GM18861 (cell line): ENCODE data around the gene PRLR.

ENCODE experiments used
- ATAC-seq: cut with Tn5 transposase; IDR thresholded peaks from one replicate; pipeline ENCODE4 v1.9.1; 2021; ENCODE audit not compliant: unreplicated experiment

The PRLR gene

GRCh38 chr5:35162848-35163709, 67.2 kb downstream of the PRLR start:
- no peak for ATAC-seq

DNA sequence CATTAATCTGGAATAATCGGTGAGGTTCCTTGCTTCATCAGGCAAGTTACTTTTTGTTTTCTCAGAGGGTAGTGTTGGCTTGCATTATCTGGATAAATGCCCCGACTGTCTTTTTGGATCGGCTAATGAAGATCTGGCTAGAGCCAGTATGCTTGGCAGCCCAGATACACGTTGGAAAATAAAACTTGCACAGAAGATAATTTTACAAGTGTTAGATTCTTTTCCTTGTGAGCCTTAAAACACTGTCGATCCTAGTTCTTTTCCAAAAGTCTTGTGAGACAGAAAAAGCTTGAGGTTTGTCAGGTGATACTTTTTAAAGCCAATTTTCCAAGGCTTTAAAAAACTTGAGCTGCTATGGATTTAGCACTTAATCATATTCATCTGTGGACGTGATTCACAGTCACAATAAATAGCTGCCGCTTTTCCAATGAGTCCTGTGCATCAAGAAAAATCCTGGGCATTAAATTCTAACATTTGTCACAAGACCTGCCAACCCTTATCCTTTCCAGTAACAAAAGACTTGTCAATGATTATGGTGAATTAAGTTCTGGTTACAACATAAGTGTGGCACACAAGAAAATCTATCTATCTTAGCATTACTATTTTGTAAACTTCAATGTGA, 68.5 kb downstream of the PRLR start:
- no peak for ATAC-seq

GRCh38 chr5:35160486-35161116, 69.7 kb downstream of the PRLR start:
- ATAC-seq, result no peak

GRCh38 chr5:35159370-35159742, 70.9 kb downstream of the PRLR start:
- ATAC-seq, result no peak

- no peak for ATAC-seq
These were observed 71.5 kb downstream of the PRLR start for GRCh38 chr5:35158622-35159369.

DNA sequence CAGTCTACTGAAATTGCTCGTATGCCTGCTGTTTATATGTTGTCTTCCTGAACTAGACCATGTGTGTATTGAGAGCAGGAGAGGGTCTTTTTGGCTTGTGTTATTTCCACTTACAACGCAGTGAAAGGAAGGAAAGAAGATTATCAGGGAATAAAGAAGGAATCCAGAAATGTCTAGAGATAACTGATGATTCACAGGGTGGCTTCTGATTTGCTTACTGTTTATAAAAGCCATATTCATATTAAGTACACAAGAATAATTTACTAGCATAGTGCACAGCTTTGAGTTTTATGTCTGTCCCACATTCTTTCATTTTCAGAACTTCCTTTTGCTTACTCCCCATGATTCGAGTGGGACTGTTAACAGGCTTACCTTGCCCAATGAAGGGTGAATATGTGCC, 72.1 kb downstream of the PRLR start:
- ATAC-seq, result no peak

GRCh38 chr5:35153375-35153932, 76.8 kb downstream of the PRLR start:
- ATAC-seq, result no peak

GRCh38 chr5:35152733-35153132, 77.6 kb downstream of the PRLR start:
- no peak for ATAC-seq

- no peak for ATAC-seq
These were observed 79.0 kb downstream of the PRLR start for GRCh38 chr5:35151146-35151920.

- ATAC-seq, result no peak
These were observed 81.2 kb downstream of the PRLR start for GRCh38 chr5:35149041-35149440.

GRCh38 chr5:35146406-35146805, 83.9 kb downstream of the PRLR start:
- no peak for ATAC-seq

DNA sequence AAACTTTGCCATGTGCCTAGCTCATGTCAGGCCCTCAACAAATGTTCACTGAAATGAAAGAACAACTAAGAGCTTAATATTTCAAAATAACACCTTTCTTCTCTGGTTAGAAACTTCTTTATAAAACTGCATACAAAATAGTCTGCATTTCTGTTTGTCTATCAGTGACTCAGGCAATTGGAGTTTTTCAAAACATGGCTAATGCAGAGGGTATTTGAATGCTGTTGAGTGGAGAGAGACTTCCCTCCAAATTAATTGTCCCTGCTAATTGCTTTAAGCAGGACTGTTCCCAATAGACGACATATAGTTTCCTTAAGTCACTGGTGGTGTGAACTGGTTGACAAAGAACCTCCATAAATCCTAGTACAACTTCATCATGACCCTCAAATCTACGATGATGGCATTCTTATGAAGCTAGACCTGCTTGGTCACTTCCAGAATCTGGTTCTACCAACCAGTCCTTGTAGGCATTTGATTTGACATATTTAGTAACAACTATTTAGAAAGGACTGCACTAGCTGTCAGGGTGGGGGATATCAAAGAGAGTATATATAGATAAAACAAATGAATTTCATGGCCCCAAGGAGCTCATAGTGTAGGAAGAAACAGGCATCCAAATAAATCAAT, 84.5 kb downstream of the PRLR start:
- ATAC-seq, result no peak

DNA sequence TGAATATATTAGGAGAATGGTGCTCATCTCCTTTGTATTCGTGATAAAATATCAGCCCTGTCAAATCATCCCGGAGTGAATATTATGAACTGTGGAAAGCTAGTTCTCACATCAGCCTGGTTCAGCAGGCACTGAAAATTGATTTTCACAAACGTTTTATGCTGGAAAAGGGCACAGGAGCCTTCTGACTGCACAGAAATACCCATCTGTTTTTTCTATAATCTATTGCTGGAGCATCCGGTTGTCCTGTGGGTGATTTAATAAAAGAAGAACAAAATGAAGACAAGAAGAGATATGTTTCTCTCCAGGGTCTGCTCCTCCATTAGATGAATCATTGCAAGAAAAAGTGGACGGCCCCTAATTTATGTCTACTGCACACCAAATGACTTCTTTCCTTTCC, 85.3 kb downstream of the PRLR start:
- ATAC-seq, result no peak

DNA sequence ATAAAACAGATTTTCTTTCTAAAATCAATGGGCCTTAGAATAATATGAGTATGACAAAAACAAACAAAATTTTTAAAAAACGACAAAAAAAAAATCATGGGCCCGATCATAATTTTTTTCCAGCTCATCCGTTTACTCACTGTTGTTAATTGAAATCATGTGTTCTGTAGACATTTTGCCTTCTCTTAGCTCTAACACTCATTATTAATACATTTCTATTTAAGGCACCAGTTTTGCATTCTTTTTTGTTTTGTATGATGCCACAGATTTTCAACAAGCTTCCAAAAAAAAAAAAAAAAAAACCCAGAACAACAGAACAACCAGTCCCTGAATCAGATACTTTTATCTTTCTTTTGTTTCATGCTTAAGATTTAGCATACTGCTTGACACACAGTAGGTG, 86.4 kb downstream of the PRLR start:
- ATAC-seq, result no peak

- no peak for ATAC-seq
These were observed 88.5 kb downstream of the PRLR start for GRCh38 chr5:35141739-35142138.

GRCh38 chr5:35138232-35138631, 92.1 kb downstream of the PRLR start:
- ATAC-seq, result no peak

- ATAC-seq, result no peak
These were observed 93.9 kb downstream of the PRLR start for GRCh38 chr5:35136386-35136785.

DNA sequence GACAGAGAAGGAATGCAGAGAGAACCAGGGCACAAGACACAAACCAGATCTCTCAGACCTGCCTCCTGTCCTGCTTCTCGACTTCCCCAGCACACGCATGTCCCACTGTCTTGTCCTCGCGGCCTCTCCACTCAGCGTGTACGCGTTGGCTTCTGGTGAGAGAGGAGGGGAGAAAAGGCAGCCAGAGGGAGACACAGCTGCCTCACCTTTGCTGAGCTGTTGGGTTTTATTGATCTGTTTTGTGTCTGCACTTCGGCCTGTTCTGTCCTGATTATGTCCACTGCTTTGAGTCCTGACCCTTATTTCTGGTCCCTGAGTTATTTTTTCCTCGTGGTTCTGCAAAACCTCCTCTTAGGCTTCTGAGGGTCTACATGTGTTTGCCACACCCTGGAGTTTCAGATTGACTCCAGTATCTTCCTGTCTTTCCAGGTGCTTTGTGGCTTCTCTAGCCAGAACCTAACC, 95.0 kb downstream of the PRLR start:
- ATAC-seq, result no peak

GRCh38 chr5:35134278-35135030, 95.8 kb downstream of the PRLR start:
- no peak for ATAC-seq
